ENCODE results near the gene IGF2BP2. TPM values are rescaled to one million over a fixed set of nuclear protein-coding genes. Genes with fewer than 3 reads are reported as not detected.

The IGF2BP2 gene
- total RNA-seq, 1 donor from 2014 or later = 60.8 TPM

GRCh38 chr3:185727873-185728272, 97.0 kb downstream of the IGF2BP2 start:
- TF ChIP-seq, protein P1, sequence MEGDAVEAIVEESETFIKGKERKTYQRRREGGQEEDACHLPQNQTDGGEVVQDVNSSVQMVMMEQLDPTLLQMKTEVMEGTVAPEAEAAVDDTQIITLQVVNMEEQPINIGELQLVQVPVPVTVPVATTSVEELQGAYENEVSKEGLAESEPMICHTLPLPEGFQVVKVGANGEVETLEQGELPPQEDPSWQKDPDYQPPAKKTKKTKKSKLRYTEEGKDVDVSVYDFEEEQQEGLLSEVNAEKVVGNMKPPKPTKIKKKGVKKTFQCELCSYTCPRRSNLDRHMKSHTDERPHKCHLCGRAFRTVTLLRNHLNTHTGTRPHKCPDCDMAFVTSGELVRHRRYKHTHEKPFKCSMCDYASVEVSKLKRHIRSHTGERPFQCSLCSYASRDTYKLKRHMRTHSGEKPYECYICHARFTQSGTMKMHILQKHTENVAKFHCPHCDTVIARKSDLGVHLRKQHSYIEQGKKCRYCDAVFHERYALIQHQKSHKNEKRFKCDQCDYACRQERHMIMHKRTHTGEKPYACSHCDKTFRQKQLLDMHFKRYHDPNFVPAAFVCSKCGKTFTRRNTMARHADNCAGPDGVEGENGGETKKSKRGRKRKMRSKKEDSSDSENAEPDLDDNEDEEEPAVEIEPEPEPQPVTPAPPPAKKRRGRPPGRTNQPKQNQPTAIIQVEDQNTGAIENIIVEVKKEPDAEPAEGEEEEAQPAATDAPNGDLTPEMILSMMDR (IDR thresholded peaks at IDR 0.05) = no peak
- no peaks in the 10 kb centered on the region for H3K36me3 Mint-ChIP-seq (ENCODE audit: low read depth)
- H3K4me3 Mint-ChIP-seq (ENCODE audit: unreplicated experiment) = no peak overlapping the region
- H3K27ac Mint-ChIP-seq (ENCODE audit: unreplicated experiment) = peak overlapping the region; percentile 95
- peaks cover 89% of the 10 kb centered on the region for H3K4me1 Mint-ChIP-seq (ENCODE audit: low read depth)
- H3K9me3 Mint-ChIP-seq (ENCODE audit: low read depth) = peaks cover 6% of the 10 kb centered on the region
- no peaks in the 10 kb centered on the region for H3K27me3 Mint-ChIP-seq (ENCODE audit: low read depth)
- no peak for DNase-seq (ENCODE audit: low spot score)

- H3K4me3 Mint-ChIP-seq (ENCODE audit: unreplicated experiment) = no peak overlapping the region
- H3K4me1 Mint-ChIP-seq (ENCODE audit: low read depth) = peaks cover 84% of the 10 kb centered on the region
- DNase-seq (ENCODE audit: low spot score) = no peak
- peaks cover 6% of the 10 kb centered on the region for H3K9me3 Mint-ChIP-seq (ENCODE audit: low read depth)
- H3K36me3 Mint-ChIP-seq (ENCODE audit: low read depth) = no peaks in the 10 kb centered on the region
- H3K27me3 Mint-ChIP-seq (ENCODE audit: low read depth) = no peaks in the 10 kb centered on the region
- peak overlapping the region; percentile 95 for H3K27ac Mint-ChIP-seq (ENCODE audit: unreplicated experiment)
- TF ChIP-seq, protein P1 (IDR thresholded peaks at IDR 0.05) = no peak
Measured at GRCh38 chr3:185726254-185726967, 98.4 kb downstream of the IGF2BP2 start.

DNA sequence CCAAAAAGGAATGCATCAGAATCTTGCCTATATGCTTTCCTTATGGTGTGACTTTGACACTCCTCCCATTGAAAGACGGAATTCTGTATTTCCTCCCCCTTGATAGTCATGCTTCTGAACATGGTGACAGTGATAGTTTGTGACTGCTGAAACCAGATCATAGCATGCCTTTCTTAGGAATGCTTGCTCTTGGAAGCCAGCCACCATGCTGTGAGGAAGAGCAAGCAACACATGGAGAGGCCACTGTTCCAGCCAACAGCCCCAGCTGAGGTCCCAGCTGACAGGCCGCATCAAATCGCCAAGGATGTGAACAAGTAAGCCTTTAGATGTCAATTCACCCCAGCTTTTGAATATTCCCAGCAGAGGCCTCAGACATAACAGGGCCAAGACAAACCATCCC, 100.1 kb downstream of the IGF2BP2 start:
- Mint-ChIP-seq H3K9me3 (ENCODE audit: low read depth) (peaks cover 6% of the 10 kb centered on the region), H3K4me3 (ENCODE audit: unreplicated experiment) (no peak overlapping the region), H3K27me3 (ENCODE audit: low read depth) (no peaks in the 10 kb centered on the region), H3K27ac (ENCODE audit: unreplicated experiment) (peak overlapping the region; percentile 64), H3K4me1 (ENCODE audit: low read depth) (peaks cover 72% of the 10 kb centered on the region), H3K36me3 (ENCODE audit: low read depth) (no peaks in the 10 kb centered on the region)
- TF ChIP-seq, protein P1 (IDR thresholded peaks at IDR 0.05) = no peak
- DNase-seq (ENCODE audit: low spot score) = no peak

DNA sequence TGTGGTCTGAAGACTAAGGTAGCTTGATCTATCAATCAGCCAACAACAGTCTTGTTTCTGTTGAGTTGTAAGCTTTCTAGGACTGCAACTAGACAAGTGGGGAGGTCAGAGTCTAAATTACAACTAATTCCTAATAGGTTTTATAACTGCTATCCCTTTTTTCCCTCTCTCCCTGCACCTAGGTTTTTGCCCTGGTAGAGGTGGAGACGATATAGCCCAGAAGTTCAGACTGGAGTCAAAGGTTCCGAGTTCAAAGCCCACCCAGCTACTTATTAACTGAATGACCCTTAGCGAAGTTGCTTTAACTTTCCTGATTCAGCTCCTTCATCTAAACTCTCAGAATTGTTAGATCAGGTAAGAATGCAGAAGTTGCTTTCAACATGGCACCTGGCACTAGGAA, 100.6 kb downstream of the IGF2BP2 start:
- H3K9me3 Mint-ChIP-seq (ENCODE audit: low read depth) = peaks cover 6% of the 10 kb centered on the region
- no peak overlapping the region for H3K4me3 Mint-ChIP-seq (ENCODE audit: unreplicated experiment)
- TF ChIP-seq, protein P1 (IDR thresholded peaks at IDR 0.05) = no peak
- H3K27me3 Mint-ChIP-seq (ENCODE audit: low read depth) = no peaks in the 10 kb centered on the region
- H3K4me1 Mint-ChIP-seq (ENCODE audit: low read depth) = peaks cover 67% of the 10 kb centered on the region
- no peak for DNase-seq (ENCODE audit: low spot score)
- peak overlapping the region; percentile 36 for H3K27ac Mint-ChIP-seq (ENCODE audit: unreplicated experiment)
- H3K36me3 Mint-ChIP-seq (ENCODE audit: low read depth) = no peaks in the 10 kb centered on the region

DNA sequence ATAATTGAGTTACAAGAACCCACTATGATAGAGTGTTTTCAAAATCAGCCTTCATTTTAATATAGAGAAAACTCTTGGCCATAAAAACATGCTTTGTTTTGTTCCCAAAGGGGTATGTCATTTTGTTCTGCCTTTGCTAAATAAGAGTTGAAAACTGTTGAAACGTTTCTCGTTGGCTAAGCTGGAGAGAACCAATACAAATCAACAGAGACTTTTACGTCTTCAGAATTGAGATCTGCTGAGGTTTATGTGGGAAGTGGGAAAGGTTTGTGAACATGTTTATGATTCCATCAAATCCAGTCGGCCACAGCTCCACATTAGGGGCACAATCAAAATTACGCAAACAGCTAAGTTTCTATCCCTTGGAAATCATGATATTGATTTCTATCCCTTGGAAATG, 102.0 kb downstream of the IGF2BP2 start:
- no peak overlapping the region for H3K27ac Mint-ChIP-seq (ENCODE audit: unreplicated experiment)
- H3K36me3 Mint-ChIP-seq (ENCODE audit: low read depth) = no peaks in the 10 kb centered on the region
- H3K27me3 Mint-ChIP-seq (ENCODE audit: low read depth) = no peaks in the 10 kb centered on the region
- TF ChIP-seq, protein P1 (IDR thresholded peaks at IDR 0.05) = no peak
- H3K9me3 Mint-ChIP-seq (ENCODE audit: low read depth) = peaks cover 6% of the 10 kb centered on the region
- DNase-seq (ENCODE audit: low spot score) = no peak
- H3K4me3 Mint-ChIP-seq (ENCODE audit: unreplicated experiment) = no peak overlapping the region
- peaks cover 64% of the 10 kb centered on the region for H3K4me1 Mint-ChIP-seq (ENCODE audit: low read depth)

All from chondrocyte (in vitro differentiated cells).